HepG2 (cell line): Measurements from ENCODE around the gene NUDT13. TPM values are rescaled to one million over a fixed set of nuclear protein-coding genes. Genes with fewer than 3 reads are reported as not detected.

Experiments used
- ATAC-seq: fragments of 200-7000 bp; cut with Tn5 transposase; 3 replicates; pipeline ENCODE4 v1.9.1; 2020; ENCODE audit warnings: mild to moderate bottlenecking, moderate library complexity
- BruUV-seq: library from RNA; stranded (reverse); fragments of 400-500 nt; replicated peaks from 2 replicates; lab custom pipeline; 2021; lab: Mats Ljungman, UMichigan
- CTCF ChIA-PET: fragments of 300-600 bp; formaldehyde crosslinking; extraction: SDS; loops from one replicate; lab custom pipeline; 2021; ENCODE audit warnings: low total read pairs, inconsistent platforms, low intra/inter-chr PET ratio; lab: Yijun Ruan, JAX
- POLR2A ChIA-PET: fragments of 350-600 bp; sonication (Branson Sonifier 250); formaldehyde crosslinking; loops from one replicate; lab custom pipeline; 2020; ENCODE audit warnings: antibody characterized with exemption, inconsistent platforms; lab: Yijun Ruan, JAX
- DNase-seq: peaks from one replicate; pipeline ENCODE4 v3.0.0-alpha.2; 2015; ENCODE audit warnings: low spot score
- FAIRE-seq: peaks from 3 replicates; lab custom pipeline; 2011; peaks lifted over from hg19 to GRCh38; lab: Jason Lieb, UNC
- H2AFZ ChIP-seq: one replicate; pipeline ENCODE4 v1.6.1; 2011; ENCODE audit warnings: low read length, inconsistent platforms
- H3K27ac ChIP-seq: fragments of 300-600 bp; 3 replicates; pipeline ENCODE4 v1.8.0; 2011; ENCODE audit warnings: mixed run types, mild to moderate bottlenecking, mixed read lengths, low read length, inconsistent platforms; ENCODE audit not compliant: insufficient read depth; ENCODE audit errors: extremely low read length
- H3K27me3 ChIP-seq, 2 experiments: fragments of 200-600 bp in 1 of 2; 2 replicates in 1 of 2; 3 replicates in 1 of 2; pipeline versions ENCODE4 v1.6.0 to v1.8.0; 2011; ENCODE audit warnings: low read length in 2 of 2, mild to moderate bottlenecking in 2 of 2, moderate library complexity in 2 of 2, inconsistent platforms in 1 of 2; ENCODE audit not compliant: insufficient read depth in 2 of 2, control insufficient read depth in 1 of 2
- H3K36me3 ChIP-seq, 2 experiments: fragments of 200-600 bp in 1 of 2; replicated peaks in 1 of 2; 2 replicates in 1 of 2; 3 replicates in 1 of 2; pipeline versions ENCODE4 v1.5.1 to v1.8.0; 2011; ENCODE audit warnings: low read length in 2 of 2, inconsistent platforms in 1 of 2; ENCODE audit not compliant: insufficient read depth in 2 of 2, control insufficient read depth in 1 of 2
- H3K4me1 ChIP-seq: 2 replicates; pipeline ENCODE4 v1.5.1; 2012; ENCODE audit warnings: low read length, inconsistent platforms; ENCODE audit not compliant: insufficient read depth
- H3K4me2 ChIP-seq: 2 replicates; pipeline ENCODE4 v1.6.0; 2011; ENCODE audit warnings: low read depth, low read length, inconsistent platforms
- H3K4me3 ChIP-seq, 3 experiments: fragments of 200-600 bp in 1 of 3; sonication (generic), shearing (Covaris generic) in 1 of 3; replicated peaks in 1 of 3; 2 replicates each; pipeline ENCODE4 v1.5.1; 2011 to 2016; ENCODE audit warnings: low read length in 3 of 3, inconsistent platforms in 2 of 3, low read depth in 2 of 3, mild to moderate bottlenecking in 2 of 3, control low read depth in 1 of 3, mixed read lengths in 1 of 3; ENCODE audit not compliant: insufficient read depth in 1 of 3
- H3K79me2 ChIP-seq: one replicate; pipeline ENCODE4 v1.6.1; 2011; ENCODE audit warnings: low read length, inconsistent platforms; ENCODE audit not compliant: insufficient read depth
- H3K9ac ChIP-seq: 2 replicates; pipeline ENCODE4 v1.6.0; 2011; ENCODE audit warnings: mild to moderate bottlenecking, low read depth, low read length, inconsistent platforms; ENCODE audit not compliant: insufficient read depth
- H3K9me3 ChIP-seq: 2 replicates; pipeline ENCODE4 v1.5.1; 2012; ENCODE audit warnings: mild to moderate bottlenecking, low read length
- H4K20me1 ChIP-seq: 2 replicates; pipeline ENCODE4 v1.6.0; 2011; ENCODE audit warnings: inconsistent platforms, mild to moderate bottlenecking, low read length, moderate library complexity; ENCODE audit not compliant: insufficient read depth
- ATAD3A ChIP-seq: sonication (generic); formaldehyde crosslinking; IDR thresholded peaks from 2 replicates; pipeline ENCODE4 v1.4.0; 2020; ENCODE audit warnings: missing genetic modification reagents
- CEBPZ ChIP-seq: IDR thresholded peaks from 2 replicates; pipeline ENCODE4 v1.6.1; 2012; ENCODE audit warnings: low read length, improper control_type of control experiment
- DRAP1 ChIP-seq: IDR thresholded peaks from 2 replicates; pipeline ENCODE4 v1.6.1; 2016; ENCODE audit warnings: missing genetic modification reagents, missing compliant biosample characterization
- DZIP1 ChIP-seq: sonication (generic); formaldehyde crosslinking; IDR thresholded peaks from 2 replicates; pipeline ENCODE4 v1.5.0; 2020; ENCODE audit warnings: mild to moderate bottlenecking, missing genetic modification reagents
- GMEB2 ChIP-seq: IDR thresholded peaks from 2 replicates; pipeline ENCODE4 v1.6.1; 2016; ENCODE audit warnings: missing biosample characterization, missing genetic modification reagents, low read depth
- MAFK ChIP-seq, 2 experiments: IDR thresholded peaks in 1 of 2; conservative IDR thresholded peaks in 1 of 2; 2 replicates each; pipeline ENCODE4 v1.6.1; 2011; ENCODE audit warnings: improper control_type of control experiment in 2 of 2, low read length in 2 of 2
- MBD4 ChIP-seq: IDR thresholded peaks from 2 replicates; pipeline ENCODE4 v1.6.1; 2012; ENCODE audit warnings: low read length, inconsistent platforms, borderline replicate concordance
- ZNF503 ChIP-seq: sonication (generic); formaldehyde crosslinking; IDR thresholded peaks from 2 replicates; pipeline ENCODE4 v1.4.0; 2020; ENCODE audit warnings: missing genetic modification reagents
- ZNF547 ChIP-seq: sonication (generic); formaldehyde crosslinking; IDR thresholded peaks from 2 replicates; pipeline ENCODE4 v1.5.1; 2020; ENCODE audit warnings: mild to moderate bottlenecking, missing genetic modification reagents
- ZNF557 ChIP-seq: sonication (generic); formaldehyde crosslinking; IDR thresholded peaks from 2 replicates; pipeline ENCODE4 v1.4.0; 2020; ENCODE audit warnings: missing genetic modification reagents
- ZNF883 ChIP-seq: sonication (generic); formaldehyde crosslinking; IDR thresholded peaks from 2 replicates; pipeline ENCODE4 v1.5.1; 2020; ENCODE audit warnings: mild to moderate bottlenecking, missing genetic modification reagents; ENCODE audit errors: not compliant biosample characterization
- WGBS: methylation state at CpG from one replicate; pipeline ENCODE4 v1.1.6; 2017; ENCODE audit warnings: low lambda C conversion rate; 5-methylcytosine and 5-hydroxymethylcytosine counted together
- in situ Hi-C: cut with HindIII; loops from 2 replicates; pipeline ENCODE4 v1.10.0; 2017; ENCODE audit warnings: low pct_unique_long_range_greater_than_20kb; ENCODE audit not compliant: extremely low pct_ligation_motif_present
- intact Hi-C: fragments of 100-400 bp; cut with micrococcal nuclease; formaldehyde crosslinking; loops from one replicate; pipeline ENCODE4 v1.10.0; 2022; ENCODE audit not compliant: unreplicated experiment
- polyA plus RNA-seq, 8 experiments: library from polyadenylated mRNA; depleted of rRNA in 3 of 8; stranded (reverse) in 7 of 8; unstranded in 1 of 8; fragments of >200 nt; fragmentation: Illumina TruSeq in 4 of 8; extraction: Trizol in 4 of 8; gene quantifications; 2 replicates each; pipeline versions ENCODE4 v1.2.1 to v1.2.3, GENCODE V29; 2011 to 2016; ENCODE audit warnings: low read depth in 4 of 8, missing spikeins in 1 of 8, mixed read lengths in 1 of 8; ENCODE audit not compliant: insufficient read depth in 1 of 8
- total RNA-seq, 5 experiments: library from RNA; depleted of rRNA; stranded (reverse); fragments of >200 nt; fragmentation: Illumina TruSeq; extraction: Trizol; gene quantifications; 2 replicates each; pipeline ENCODE4 v1.2.3, GENCODE V29; 2016; ENCODE audit warnings: low read depth in 1 of 5

Gene NUDT13
- total and polyA plus RNA-seq, 2 of the 13 experiments (the other 11 are each of a cell fraction or from before 2014, with no cell fraction given), result 4.2 to 6.5 TPM

- intact Hi-C loops (loop anchor here (1.0 to 2.0 kb wide), 2 partner anchors 63 to 72 kb away; partner anchors contain the start of genes ECD and FAM149B1), in situ Hi-C loops (no loop called here)
- Histone ChIP-seq H3K27me3 (no peaks in the 10 kb centered on the region; a peak in 1 of 5 replicates), H3K4me2 (peak within 1 kb of the TSS; percentile 78), H3K4me3 (peak within 1 kb of the TSS; percentile 97 to 100 (median 99)), H3K79me2 (peaks cover 48% of the 10 kb centered on the region), H3K9me3 (no peaks in the 10 kb centered on the region), H3K27ac (peak within 1 kb of the TSS; percentile 84), H2AFZ (peak within 1 kb of the TSS; percentile 30), H3K36me3 (no peaks in the 10 kb centered on the region), H3K9ac (peak within 1 kb of the TSS; percentile 94), H3K4me1 (peaks cover 30% of the 10 kb centered on the region), H4K20me1 (peaks cover 29% of the 10 kb centered on the region)
- ChIA-PET CTCF (interaction anchor here (2.3 kb wide), 1 partner anchor 62 kb away, joined by 15 read pairs; no protein-coding TSS in a partner anchor), POLR2A (interaction anchor here (0.6 to 6.7 kb wide), 17 partner anchors 13 to 150 kb away, joined by 3 to 72 read pairs (median 4); partner anchors contain the start of genes DNAJC9, ECD, FAM149B1 and NUDT13)
- ATAC-seq, result peak; percentile 93
- 1% methylated on average over 29 of the region's 75 CpGs for WGBS
- no peak for FAIRE-seq
- no TSS peak for BruUV-seq
- DNase-seq, result peak; percentile 93
- TF ChIP-seq CEBPZ, result no peak
- no peak for TF ChIP-seq MAFK (conservative IDR thresholded peaks at IDR 0.05 in 1 of 2, IDR thresholded peaks at IDR 0.05 in 1 of 2; ENCODE audit: low read length in 2 of 2)
- peak; percentile 90 for TF ChIP-seq ZNF547 (CRISPR knock-in tag)
- peak; percentile 89 for TF ChIP-seq ZNF883
- no peak for TF ChIP-seq MBD4
- TF ChIP-seq DZIP1 (CRISPR knock-in tag), result no peak
- TF ChIP-seq GMEB2, result no peak
- peak; percentile 62 for TF ChIP-seq ZNF503 (CRISPR knock-in tag)
- TF ChIP-seq ZNF557 (CRISPR knock-in tag), result peak; percentile 18; the same call in 1 of the 2 replicates
- peak; percentile 97 for TF ChIP-seq DRAP1 (CRISPR knock-in tag)
- no peak; the same call in 1 of the 2 replicates for TF ChIP-seq ATAD3A (CRISPR knock-in tag)
These were observed 13.6 kb upstream of the NUDT13 start, which contains the start of gene P4HA1 for GRCh38 chr10:73096449-73097304. TSS of gene P4HA1 (minus strand) at chr10:73096866. CDS start at chr10:73074883, 21,983 bp downstream.
